Cardiac septum (tissue), 1 donor: ENCODE measurements around the gene MGMT. TPM values are rescaled to one million over a fixed set of nuclear protein-coding genes. Genes with fewer than 3 reads are reported as not detected.
A peak's percentile ranks its signal among the peaks of the same experiment; 100 is the strongest.

Experiments used
- DNase-seq: peaks from one replicate; pipeline ENCODE4 v3.0.0-alpha.2; 2020; ENCODE audit warnings: low spot score
- intact Hi-C: fragments of 100-400 bp; cut with DNase I; formaldehyde crosslinking; loops from one replicate; pipeline ENCODE4 v1.14.0; 2022
- total RNA-seq: library from RNA; stranded (reverse); fragmentation: NEBNext Ultra II Directional; extraction: Animal tissue kit (Norgen Biotek cat#: 25700); gene quantifications from one replicate; pipeline ENCODE4 v1.2.1, GENCODE V29; 2021
- donor health status: DM: no; HTN: no; CAD: no.

MGMT gene
- total RNA-seq, 1 donor from 2014 or later = 11.4 TPM

DNA sequence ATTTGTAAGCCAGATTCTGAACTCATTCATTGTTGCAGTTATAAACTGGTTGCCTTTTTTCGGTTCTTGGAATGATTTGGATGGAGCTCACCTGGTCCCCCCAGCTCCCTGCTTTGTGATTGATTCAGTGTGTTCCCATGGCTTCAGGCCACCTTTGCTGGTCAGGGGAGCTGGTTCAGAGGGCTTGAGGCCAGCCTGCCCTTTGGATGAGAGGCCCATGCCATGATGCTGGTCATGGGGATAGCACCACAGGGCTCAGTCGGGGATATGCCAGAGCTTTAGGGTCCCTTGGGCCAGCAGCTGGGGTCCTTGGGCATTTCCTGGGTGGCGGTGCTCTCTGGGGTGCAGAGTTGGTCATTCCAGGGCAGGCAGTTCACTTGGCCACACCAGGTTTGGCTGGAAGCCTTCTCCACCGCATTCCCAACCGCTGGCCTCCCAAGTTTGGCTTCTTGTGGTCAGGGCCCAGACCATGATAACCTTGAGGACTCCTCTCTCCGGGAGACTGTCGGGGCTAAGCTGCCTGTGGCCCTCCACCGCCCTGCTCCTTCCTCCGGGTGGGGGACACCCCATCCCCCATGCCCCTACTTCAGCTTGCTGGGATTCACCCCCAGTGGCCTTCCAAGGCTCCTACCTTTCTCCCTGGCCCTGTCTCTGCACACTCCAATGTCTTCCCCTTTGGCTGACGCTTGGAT, 65.1 kb downstream of the MGMT start:
- no peak for DNase-seq
- intact Hi-C loops = loop anchor here (10.0 kb wide), 1 partner anchor 443 kb away; no protein-coding TSS in a partner anchor

- intact Hi-C loops = loop anchor here (10.0 kb wide), 1 partner anchor 442 kb away; no protein-coding TSS in a partner anchor
- peak; percentile 54 for DNase-seq
These were observed 65.8 kb downstream of the MGMT start for GRCh38 chr10:129532838-129533237.

- intact Hi-C loops = loop anchor here (10.0 kb wide), 1 partner anchor 442 kb away; no protein-coding TSS in a partner anchor
- DNase-seq = no peak
These were observed 66.2 kb downstream of the MGMT start for GRCh38 chr10:129533281-129533680.

GRCh38 chr10:129534826-129535225, 67.8 kb downstream of the MGMT start:
- intact Hi-C loops = loop anchor here (10.0 kb wide), 1 partner anchor 440 kb away; no protein-coding TSS in a partner anchor
- no peak for DNase-seq

DNA sequence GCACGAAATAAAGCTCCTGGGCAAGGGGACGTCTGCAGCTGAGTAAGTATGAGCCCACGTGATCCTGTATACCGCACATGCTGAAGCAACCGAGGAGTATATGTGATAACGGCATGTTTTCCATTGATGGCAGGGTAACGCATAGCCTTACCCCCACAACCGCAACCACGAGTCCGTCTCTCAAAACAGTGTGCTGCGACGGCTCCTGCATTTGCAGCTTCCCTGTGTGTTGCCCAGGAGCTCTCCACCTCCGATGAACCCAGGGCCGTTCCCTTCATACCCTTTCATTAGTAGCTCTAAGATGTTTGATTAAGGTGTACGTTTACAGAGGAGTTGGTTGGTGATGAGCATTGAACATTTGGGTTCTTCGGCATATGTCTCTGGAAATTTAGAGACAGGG, 69.3 kb downstream of the MGMT start:
- intact Hi-C loops = loop anchor here (10.0 kb wide), 1 partner anchor 438 kb away; no protein-coding TSS in a partner anchor
- DNase-seq = no peak

- no peak for DNase-seq
- intact Hi-C loops = loop anchor here (10.0 kb wide), 1 partner anchor 438 kb away; no protein-coding TSS in a partner anchor
These were observed 70.1 kb downstream of the MGMT start for GRCh38 chr10:129537151-129537550.

GRCh38 chr10:129538236-129538635, 71.2 kb downstream of the MGMT start:
- intact Hi-C loops = loop anchor here (10.0 kb wide), 1 partner anchor 437 kb away; no protein-coding TSS in a partner anchor
- DNase-seq = no peak

DNA sequence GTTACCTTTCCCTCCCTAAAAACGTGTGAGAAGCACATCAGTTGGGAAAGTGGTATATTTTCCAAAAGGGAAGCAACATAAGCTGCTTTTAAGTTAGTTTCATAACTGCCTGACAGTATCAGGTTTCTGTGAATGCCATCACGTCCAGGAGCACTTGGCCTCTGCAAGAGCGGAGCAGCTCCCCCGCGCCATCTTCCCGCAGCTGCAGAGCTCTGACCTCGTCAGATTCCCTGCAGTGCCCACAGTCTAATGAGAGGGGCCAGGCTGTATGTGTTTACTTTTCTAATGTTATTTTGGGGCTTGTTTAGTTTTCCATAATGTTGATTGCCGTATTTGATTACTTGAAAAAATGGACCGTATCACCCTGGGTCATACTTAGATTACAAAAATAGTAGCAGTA, 74.2 kb downstream of the MGMT start:
- intact Hi-C loops = no loop called here
- no peak for DNase-seq

DNA sequence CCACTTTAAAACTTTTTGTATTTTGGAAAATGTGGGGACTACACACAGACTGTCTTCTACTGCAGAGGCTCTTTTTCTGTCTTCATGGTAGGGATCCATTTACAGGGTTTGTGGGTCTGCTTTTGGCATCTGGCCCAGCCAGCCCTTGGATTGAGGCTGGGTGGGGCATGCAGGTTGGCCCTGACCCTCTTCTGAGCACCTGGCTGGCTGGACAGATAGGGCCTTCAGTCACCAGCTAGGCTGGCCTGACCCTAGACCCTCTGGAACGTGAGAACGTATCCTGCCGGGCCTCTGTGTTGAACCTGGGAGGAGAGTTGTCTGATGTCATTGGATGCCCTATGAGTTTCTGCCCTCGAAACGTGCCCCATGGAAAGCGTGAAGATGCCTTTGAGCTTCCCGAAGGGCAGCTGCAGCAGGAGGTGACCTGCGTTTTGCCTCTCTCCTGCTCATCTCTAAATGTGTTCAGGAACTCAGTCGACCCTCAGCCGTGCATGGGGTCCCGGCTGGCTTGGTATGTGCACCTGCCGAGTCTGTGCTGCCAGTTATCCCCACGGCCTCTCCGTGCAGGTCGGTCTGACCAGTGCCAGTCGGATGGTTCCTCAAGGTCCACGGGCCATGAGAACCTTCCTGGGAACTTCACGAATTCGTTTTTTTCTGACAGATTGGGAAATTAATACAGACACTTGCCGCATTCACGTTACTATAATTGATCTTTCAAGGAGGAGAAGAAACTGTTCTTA, 74.9 kb downstream of the MGMT start:
- intact Hi-C loops = no loop called here
- DNase-seq = no peak

GRCh38 chr10:129542589-129542988, 75.5 kb downstream of the MGMT start:
- intact Hi-C loops = no loop called here
- DNase-seq = no peak

GRCh38 chr10:129544205-129545202, 77.5 kb downstream of the MGMT start:
- no peak for DNase-seq
- intact Hi-C loops = no loop called here

DNA sequence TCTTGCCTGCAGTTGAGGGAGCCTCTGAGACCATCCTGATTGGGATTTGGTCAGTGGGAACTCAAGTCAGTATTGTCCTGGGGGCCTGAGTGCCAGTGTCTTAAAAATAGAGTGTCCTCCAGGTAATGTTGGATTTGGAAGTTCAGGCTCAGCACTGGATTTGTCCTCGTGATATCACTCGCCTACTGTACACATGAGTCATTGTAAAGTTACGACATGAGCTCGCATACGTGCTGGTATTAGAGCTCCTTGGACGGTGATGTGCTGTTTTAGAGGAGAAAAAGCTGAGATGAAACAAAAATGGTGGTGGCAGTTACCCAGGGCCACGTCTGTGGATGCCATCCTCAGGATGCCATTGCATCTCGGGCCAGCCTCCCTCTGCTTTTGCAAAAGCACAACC, 78.2 kb downstream of the MGMT start:
- intact Hi-C loops = no loop called here
- no peak for DNase-seq

- no peak for DNase-seq
- intact Hi-C loops = no loop called here
These were observed 79.1 kb downstream of the MGMT start for GRCh38 chr10:129546106-129546505.

DNA sequence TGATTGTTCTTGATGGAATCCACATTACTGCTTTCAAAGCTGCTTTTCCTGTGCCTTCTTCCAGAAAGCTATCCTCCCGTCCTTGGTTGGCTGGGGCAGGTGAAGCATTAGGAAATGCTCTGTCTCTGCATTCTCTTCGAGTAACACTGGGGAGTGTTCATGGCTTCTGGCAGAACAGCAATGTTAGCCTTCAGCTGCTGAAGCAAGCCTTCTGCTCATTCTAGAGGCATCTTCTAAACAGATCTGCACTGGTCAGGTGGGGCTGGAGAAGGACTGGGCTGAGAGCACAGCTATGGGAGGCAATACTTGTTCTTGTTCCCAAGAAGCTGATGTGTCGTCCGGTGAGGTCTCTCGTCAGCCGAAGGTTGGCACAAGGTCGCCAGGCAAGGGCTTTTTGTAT, 80.6 kb downstream of the MGMT start:
- DNase-seq = no peak
- intact Hi-C loops = no loop called here

- DNase-seq = no peak
These were observed 81.6 kb downstream of the MGMT start for GRCh38 chr10:129548600-129548999.

GRCh38 chr10:129550076-129550475, 83.0 kb downstream of the MGMT start:
- DNase-seq = no peak

More at GRCh38 chr10:129548600-129548999, 81.6 kb downstream of the MGMT start:
- intact Hi-C loops = no loop called here

GRCh38 chr10:129550658-129551057, 83.6 kb downstream of the MGMT start:
- no peak for DNase-seq
- intact Hi-C loops = no loop called here

More at GRCh38 chr10:129550076-129550475, 83.0 kb downstream of the MGMT start:
- intact Hi-C loops = no loop called here

GRCh38 chr10:129552119-129552518, 85.1 kb downstream of the MGMT start:
- DNase-seq = no peak
- intact Hi-C loops = no loop called here

DNA sequence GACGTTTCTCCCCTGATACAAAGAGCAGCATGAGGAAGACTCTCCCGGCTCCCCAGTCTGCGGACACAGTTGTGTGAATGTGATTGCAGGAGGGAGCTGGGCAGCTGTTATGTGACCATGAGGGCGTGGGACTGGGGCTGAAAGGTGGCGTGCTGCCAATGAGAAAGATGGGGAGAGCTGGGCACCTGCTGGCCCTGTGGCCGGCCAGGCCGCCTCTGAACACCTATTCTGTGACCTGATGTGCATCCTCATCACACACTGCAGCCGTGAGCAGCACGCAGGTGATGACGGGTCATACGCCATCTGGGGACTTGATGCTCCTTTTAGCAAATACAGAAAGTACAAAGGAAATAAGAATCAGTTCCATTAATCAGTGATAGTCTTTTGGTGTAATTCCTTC, 86.9 kb downstream of the MGMT start:
- no peak for DNase-seq
- intact Hi-C loops = no loop called here
